Fibroblast of skin of right quadriceps (primary cell): ENCODE results near the gene HOXC5.

Experiments
- DNase-seq: peaks from one replicate; pipeline ENCODE4 v3.0.0-alpha.2; 2013

HOXC5 gene

DNA sequence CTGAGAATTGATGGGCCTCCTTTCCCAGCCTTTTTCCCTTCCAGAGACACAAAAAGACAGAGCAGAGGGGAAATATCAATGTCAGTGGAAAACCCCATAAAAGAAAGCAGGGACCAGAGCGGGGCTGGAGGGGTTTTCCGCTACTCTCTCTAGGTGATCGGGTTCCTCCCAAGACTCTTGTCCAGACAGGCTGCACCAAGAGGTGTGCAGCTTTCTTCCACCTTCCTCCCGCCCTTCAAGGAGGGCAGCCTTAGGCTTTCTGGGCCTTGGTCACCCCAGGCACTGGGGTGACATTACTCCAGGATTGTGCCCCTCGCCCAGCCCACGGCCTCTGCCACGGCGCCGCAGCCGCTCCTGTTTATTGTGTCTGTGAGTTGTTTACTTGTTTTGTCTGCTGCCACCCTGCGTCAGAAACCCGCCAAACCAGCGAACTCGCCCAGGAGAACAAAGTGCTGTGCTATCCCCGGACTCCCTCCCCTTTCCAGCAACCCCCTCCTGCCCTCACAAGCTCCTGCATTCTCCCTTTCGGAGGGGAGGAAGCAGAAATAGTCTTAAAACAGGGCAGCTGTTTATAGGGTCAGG is 11.3 kb upstream of the HOXC5 start:
- peak; percentile 48 for DNase-seq

DNA sequence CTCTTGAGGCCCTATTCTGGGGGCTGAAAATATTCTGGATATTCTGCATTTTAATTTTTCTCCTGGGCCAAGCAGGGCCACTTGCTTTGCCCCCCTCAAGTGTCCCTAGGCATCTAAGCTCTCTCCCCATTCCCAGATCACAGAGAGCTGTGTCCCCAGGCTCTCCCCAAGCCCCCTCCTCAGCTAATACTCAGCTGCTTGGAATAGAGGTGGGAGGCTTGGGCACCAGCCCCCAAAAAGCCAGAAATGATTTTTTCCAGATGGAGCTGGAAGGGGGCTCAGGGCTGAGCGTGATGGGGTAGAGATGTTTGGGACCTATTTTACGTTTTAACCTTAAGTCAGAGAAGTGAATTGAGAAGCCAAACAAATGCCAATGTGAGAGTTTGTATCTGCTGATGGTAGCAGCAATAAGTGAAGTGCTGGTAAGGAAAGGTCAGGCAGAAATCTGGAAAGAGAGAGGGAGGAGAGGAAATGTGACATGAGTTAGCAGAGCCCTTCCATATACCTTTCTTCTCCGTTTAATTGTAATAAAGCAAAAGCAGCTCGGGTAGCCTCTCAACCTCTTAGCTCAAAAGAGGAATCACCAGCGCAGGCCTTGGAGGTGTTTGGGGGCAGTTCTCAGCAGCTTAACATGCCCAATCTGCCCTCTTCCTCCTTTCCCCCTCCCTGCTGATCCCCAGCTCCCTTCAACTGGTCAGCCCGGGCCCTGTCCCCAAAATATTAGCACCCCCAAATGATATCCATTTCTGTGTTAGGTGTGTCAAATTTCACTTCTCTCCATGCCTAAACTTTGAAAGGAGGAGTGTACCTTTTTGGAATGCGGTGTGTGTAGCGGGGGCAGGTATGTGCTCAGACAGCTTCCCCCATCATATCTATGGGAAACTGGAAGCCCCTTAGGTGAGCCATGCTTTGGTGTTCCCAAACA is 9.6 kb upstream of the HOXC5 start:
- peak; percentile 14 for DNase-seq

DNA sequence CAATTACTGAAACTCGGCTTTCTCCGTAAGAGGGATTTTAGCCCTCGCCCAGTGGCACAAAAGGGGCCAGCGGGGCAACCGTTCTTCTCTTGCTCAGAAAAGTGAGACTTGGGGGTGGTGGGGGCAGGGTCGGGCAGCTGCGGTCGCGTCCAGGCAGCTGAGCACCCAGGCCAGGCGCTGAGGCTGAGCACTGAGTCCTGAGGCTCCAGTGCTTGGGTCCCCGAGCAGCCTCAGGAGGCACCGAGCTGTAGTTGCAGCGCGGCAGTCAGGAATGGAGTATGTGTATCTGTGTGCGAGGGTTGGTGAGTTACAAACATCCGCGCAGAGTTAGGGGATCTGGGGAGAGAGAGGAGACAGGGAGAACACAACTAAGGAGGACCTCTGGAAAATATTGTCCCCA is 8.7 kb upstream of the HOXC5 start:
- DNase-seq: peak; percentile 46

DNA sequence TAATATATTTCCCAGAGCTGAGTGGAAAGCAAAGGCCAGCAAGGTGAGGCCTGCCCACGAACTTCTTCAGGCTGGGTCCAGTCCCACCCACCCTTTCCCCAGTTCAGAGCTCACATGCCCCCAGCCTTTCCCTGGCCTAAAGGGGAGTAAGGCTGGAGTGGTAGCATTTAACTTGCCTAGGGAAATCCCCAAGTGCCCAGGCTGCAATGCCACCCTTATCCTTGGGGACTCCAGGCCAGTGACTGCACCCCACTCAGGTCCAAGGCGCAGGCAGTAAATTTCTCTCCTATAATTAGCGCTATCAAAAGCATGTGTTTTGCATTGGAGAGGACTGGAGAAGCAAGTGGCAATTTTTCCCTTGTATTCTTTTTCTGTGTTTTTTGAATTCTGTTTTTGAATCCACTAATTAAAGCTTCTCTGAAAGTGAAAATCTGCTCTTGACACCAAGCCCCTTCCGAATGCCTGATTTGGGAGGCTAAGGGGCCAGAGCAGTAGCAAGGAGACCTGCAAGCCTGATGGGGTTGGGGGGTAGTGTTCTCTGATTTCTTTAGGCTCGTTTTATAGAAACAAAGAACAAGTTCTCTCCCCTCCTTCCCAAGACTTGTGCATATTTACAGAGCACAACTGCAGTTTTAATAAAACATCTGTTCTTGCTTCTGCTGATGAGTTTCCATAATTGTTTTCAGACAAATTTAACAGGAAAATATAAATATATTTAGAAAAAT is 8.1 kb upstream of the HOXC5 start:
- peak; percentile 11 for DNase-seq

DNA sequence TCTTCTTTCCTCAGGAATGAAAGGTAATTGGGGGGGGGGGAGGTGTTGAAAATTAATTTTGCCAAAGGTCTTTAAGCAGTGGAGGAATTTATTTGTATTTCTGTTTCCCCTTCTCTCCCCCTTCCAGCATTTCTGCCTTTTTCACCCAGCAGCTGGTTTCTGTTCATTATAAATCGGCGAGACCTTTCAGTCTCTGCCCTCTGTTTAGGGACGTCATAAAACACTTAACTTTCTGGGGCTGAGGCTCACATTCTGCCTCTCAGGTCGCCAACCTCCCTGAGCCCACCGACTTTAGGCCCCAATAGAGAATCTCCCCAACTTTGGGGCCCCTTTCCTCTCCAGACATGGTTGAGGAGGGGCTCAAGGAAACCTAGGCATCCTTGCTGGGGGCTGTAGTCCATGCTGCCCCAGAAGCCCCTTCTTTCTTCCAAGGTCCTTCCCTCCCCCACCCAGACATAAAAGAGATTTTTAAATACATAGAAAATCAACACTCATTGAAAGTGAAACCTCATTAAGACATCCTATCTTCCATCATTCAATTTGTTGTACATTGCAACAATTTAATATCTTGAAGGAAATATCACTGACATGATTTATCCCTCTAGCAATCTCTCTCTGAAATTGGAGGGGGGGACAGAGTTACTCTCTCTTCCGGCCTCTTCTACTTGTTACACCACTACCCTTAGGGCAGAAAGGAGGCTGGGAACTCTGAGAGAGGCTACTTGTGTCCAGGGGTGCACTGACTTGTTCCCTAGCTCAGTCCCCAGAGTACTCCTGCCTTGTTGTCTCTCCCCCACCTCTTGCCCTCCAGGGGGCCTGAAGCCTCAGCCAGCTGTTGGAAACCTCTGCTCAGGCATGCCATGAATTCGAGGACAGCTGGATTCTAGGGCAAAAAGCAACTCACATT is 7.1 kb upstream of the HOXC5 start:
- peak; percentile 48 for DNase-seq

DNA sequence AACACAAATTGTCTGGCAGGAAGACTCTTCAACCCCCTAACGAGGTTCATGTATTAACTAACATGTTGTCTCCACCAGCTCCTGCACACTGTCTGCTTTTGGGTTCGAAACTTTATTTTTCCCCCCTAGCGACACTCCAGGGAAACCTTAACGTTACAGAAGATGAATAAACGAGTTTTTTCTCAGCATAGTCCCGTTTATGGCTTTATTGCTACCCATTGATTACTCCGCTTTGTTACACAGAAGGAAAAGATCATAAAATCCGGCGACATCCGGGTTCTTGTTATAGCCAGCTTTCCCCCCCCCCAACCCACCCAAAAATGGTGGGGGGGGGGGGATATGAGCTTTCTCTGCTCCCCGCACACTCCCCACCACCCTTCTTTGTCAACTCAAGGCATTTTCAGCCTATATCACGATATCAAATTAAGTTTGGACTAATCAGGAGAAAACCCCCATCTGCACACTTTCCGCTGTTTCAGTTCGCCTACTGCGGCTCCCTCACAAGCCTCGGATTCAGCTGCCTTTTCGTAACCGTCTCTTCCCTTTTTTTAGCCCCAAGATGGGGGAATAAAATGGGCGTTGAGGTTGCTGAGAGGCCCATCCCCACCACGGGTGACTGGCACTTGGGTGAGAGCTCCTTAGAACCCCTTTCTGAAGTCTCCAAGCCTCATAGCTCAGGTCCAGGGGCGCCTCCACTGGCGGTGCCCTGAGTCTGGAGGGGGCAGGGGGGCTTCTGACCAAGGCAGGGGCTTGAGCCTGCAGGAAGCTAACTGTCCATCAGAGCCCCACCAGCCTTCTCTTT is 6.0 kb upstream of the HOXC5 start:
- peak; percentile 51 for DNase-seq

DNA sequence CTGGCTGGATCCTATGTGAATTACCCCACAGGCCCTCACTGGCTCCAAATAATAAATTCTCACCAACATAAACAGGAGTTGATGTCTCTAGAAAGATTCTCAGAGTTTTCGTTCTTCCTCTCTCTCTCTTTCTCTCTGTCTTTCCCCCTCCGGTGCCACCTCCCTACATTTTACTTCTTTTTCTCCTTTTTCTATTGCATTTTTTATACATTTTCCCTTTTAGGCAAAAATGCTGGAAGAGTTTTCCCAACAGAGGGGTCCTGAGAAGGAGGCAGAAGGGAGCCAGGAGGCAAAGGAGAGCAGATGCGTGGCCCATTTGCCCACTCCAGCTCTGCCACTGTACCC is 5.4 kb upstream of the HOXC5 start:
- peak; percentile 12 for DNase-seq

DNA sequence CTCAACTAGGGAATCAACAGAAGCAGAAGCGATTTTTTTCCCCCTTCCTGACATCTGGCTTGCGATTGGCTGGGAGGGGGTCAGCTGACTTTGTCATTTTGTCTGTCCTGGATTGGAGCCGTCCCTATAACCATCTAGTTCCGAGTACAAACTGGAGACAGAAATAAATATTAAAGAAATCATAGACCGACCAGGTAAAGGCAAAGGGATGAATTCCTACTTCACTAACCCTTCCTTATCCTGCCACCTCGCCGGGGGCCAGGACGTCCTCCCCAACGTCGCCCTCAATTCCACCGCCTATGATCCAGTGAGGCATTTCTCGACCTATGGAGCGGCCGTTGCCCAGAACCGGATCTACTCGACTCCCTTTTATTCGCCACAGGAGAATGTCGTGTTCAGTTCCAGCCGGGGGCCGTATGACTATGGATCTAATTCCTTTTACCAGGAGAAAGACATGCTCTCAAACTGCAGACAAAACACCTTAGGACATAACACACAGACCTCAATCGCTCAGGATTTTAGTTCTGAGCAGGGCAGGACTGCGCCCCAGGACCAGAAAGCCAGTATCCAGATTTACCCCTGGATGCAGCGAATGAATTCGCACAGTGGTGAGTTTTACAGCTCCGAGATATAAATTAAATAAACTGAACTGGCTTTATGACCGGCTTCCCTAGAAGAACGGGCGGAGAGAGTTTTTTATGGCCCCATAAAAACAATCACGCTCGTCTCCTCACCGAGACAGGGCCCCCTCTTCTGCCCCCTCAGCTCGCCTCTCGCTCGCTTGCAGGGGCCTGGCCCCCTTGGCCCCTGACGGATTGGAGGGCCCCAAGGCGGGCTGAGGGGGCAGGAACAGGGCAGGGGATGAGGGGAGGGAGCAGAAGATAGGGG is 4.3 kb upstream of the HOXC5 start, which contains the start of gene HOXC6:
TSS of gene HOXC6 (plus strand) at position 127 of the 888 bp plus-strand sequence. CDS start at position 209, 82 bp downstream.
- DNase-seq: peak; percentile 66

DNA sequence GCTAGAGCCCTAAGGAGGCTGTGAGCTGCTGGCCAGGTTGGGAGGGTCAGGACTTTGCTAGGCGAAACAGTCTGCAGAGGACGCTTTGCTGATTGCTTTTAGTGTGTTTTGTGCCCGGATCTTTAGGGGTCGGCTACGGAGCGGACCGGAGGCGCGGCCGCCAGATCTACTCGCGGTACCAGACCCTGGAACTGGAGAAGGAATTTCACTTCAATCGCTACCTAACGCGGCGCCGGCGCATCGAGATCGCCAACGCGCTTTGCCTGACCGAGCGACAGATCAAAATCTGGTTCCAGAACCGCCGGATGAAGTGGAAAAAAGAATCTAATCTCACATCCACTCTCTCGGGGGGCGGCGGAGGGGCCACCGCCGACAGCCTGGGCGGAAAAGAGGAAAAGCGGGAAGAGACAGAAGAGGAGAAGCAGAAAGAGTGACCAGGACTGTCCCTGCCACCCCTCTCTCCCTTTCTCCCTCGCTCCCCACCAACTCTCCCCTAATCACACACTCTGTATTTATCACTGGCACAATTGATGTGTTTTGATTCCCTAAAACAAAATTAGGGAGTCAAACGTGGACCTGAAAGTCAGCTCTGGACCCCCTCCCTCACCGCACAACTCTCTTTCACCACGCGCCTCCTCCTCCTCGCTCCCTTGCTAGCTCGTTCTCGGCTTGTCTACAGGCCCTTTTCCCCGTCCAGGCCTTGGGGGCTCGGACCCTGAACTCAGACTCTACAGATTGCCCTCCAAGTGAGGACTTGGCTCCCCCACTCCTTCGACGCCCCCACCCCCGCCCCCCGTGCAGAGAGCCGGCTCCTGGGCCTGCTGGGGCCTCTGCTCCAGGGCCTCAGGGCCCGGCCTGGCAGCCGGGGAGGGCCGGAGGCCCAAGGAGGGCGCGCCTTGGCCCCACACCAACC is 3.1 kb upstream of the HOXC5 start:
- DNase-seq: no peak

DNA sequence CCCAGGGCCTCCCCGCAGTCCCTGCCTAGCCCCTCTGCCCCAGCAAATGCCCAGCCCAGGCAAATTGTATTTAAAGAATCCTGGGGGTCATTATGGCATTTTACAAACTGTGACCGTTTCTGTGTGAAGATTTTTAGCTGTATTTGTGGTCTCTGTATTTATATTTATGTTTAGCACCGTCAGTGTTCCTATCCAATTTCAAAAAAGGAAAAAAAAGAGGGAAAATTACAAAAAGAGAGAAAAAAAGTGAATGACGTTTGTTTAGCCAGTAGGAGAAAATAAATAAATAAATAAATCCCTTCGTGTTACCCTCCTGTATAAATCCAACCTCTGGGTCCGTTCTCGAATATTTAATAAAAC is 2.4 kb upstream of the HOXC5 start:
- no peak for DNase-seq

DNA sequence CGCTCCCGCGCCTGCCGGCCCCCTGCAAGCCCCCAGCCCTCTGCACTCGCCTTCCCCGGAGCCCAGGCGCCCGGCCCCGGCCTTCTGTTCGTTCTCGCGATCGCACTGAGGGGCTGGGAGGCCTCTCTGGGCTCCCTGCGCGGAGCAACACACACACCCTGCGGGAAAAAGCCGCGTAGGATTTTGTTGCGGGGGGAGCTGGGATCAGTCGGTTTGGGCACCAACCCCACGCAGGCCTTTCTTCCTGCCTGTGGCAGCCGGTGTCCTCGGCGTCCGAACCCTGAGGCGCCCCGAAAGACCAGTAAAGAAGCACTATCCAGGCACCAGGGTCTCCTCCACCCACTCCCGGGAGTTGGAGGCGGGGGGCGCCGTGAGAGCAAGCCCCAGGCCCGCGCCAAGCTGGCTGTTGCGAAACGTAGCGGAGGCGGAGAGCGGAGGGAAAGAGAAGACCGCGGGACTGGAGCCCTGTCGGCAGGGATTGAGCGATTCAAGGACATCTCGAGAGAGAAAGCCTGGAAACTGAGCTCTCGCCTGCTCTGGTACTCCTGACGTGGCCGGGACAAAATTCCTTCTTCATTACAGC is 1.9 kb upstream of the HOXC5 start:
- DNase-seq: peak; percentile 86

DNA sequence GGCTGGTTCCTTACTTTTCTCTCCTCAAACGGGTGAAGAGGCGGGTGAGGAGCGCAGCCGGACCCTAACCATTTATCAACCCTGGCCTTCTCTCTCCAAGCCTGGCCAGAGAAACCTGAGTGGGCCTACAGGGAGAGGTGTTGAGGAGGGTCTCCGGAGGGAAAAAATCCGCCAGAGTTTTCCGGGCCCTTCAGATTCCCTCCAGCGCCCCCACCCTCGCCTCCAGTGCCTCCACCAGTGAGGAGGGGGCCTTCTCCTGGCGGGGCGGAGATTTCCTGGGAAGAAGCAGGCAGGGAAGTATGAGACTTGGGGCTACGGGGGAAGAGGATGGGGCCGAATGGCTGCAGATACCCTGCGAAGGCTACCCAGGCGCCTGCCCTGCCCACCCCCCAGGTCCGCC is 1.4 kb upstream of the HOXC5 start:
- DNase-seq: no peak

DNA sequence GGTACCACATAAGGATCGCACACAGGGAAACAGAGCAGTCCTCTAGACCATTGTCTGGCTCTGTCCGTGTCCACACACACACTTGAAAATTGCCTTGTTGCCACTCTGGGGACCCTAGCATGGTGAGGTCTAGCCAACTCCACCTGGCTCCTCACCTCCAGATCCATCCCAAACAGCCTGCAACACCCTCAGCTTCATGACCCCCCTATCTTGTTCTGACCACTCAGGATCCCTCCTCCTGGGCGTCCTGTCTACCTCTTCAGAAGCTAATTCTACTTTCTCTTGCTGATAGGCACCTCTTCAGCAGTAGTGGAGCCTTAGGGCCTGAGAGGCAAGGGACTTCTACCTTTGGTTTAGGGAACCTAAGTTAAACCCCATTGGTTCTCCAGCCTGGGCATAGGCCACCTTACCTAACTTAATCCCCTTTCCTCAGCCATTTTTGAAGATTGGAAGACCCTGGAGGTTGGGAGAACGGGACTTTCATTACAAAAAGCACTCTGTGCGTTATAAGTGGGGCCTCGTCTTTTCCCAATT is 697 bp upstream of the HOXC5 start:
- DNase-seq: no peak

DNA sequence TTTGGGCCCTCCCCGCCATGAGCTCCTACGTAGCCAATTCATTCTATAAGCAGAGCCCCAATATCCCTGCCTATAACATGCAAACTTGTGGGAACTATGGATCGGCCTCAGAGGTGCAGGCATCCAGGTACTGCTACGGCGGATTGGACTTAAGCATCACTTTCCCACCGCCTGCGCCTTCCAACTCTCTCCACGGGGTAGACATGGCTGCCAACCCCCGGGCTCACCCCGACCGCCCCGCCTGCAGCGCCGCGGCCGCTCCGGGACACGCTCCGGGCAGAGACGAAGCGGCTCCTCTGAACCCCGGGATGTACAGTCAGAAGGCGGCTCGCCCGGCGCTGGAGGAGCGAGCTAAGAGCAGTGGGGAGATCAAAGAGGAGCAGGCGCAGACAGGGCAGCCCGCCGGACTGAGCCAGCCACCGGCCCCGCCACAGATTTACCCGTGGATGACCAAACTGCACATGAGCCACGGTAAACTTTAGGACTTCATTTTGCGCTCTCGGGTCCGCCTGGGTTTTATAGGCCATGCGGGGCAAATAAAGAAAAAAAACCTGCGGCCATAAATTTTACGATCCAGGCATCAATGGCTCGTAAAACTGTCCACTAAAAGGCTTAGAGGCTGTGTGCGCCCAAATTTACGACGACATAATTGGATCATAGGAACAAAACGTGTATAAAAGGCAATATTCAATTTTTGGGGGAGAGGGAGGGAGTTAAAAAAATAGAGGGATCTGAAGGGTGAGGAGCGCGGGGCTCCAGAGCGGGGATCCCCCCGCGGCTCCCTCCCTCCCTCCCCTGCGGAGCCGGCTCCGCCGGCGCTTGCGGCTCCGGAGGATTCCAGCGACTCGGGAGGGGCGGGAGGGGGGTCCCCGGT is 493 bp downstream of the HOXC5 start:
- peak; percentile 78 for DNase-seq

DNA sequence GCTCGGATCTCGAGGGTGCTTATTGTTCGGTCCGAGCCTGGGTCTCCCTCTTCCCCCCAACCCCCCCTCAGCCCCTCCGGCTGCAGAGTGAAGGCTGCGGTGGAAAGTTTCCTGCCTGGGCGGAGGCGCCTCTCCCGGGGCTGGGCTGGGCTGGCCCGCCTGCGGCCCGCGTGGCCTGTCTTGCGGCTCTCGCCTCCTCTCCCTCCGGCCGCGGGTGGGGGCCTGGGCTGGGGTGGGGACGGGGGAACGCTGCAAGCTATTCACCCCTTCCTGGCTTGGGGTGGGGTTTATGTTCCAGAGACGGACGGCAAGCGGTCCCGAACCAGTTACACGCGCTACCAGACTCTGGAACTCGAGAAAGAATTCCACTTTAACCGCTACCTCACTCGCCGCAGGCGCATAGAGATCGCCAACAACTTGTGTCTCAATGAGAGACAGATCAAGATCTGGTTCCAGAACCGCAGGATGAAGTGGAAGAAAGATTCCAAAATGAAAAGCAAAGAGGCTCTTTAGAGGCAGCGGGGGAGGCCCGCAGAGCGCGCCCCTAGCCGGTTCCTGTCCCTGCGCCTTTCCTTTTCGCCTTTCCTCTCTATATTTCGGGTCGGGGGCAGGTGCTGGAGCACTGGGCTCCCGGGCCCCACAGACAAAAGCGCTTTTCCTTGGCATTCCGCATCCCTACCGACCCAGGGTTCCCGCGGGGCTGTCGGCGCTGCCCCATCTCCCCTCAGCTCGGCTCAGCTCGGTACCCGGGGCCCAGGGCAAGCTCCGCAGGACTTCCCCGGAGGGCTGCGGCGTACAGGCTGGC is 1.3 kb downstream of the HOXC5 start:
- DNase-seq: peak; percentile 68

DNA sequence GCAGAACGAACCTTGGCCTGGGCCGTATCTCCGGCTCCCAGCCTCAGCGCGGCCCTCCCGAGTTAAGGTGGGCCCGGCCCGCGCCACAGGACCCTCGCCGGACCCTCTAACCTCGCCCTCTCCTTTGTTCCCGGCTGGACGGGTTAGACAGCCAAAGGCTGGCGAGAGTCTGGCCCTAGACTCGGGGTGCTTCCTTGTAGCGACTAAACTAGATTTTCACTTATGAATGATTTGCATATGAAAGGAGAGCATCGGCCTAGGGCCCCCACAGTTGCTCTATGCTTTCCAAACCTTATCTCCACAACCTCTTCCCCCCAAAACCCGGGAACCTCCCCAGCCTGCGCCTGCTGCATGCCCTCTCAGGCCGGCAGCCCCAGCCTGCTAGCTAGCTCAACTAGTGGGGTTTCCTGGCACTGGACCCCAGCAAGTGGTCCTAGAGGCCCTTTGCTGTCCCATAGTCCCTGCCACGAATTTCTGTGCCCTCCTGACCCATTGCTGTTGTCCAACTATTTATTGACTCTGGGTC is 2.0 kb downstream of the HOXC5 start:
- no peak for DNase-seq
